Activated T-helper 9 cell treated with anti-CD3 and anti-CD28 coated beads, Interleukin-2, amount 50 U/mL, for 16 hours (primary cell): ENCODE measurements around the gene MYLK.
"Not testable (repeated sequence)": the region's sequence is repeated elsewhere in the genome, so short reads cannot be mapped to it uniquely, and the experiment has no call there.

Source experiments
- DNase-seq: peaks from one replicate; pipeline ENCODE4 v3.0.0-alpha.2; 2020; ENCODE audit warnings: low read depth

Gene MYLK

GRCh38 chr3:123721095-123721689 is 162.9 kb downstream of the MYLK start:
- not testable (repeated sequence) for DNase-seq

- DNase-seq = no peak
These were observed 163.5 kb downstream of the MYLK start for GRCh38 chr3:123720638-123721037.

GRCh38 chr3:123719862-123720453 is 164.2 kb downstream of the MYLK start:
- DNase-seq = no peak

- not testable (repeated sequence) for DNase-seq
These were observed 164.9 kb downstream of the MYLK start for GRCh38 chr3:123719061-123719756.

- no peak for DNase-seq
These were observed 166.0 kb downstream of the MYLK start for GRCh38 chr3:123718108-123718507.

GRCh38 chr3:123717451-123717850 is 166.7 kb downstream of the MYLK start:
- not testable (repeated sequence) for DNase-seq

GRCh38 chr3:123716411-123716810 is 167.7 kb downstream of the MYLK start:
- DNase-seq = no peak

- DNase-seq = no peak
These were observed 170.9 kb downstream of the MYLK start for GRCh38 chr3:123713211-123713610.

GRCh38 chr3:123712077-123712860 is 171.9 kb downstream of the MYLK start:
- DNase-seq = no peak

- DNase-seq = no peak
These were observed 172.8 kb downstream of the MYLK start for GRCh38 chr3:123711356-123711755.

- no peak for DNase-seq
These were observed 175.6 kb downstream of the MYLK start for GRCh38 chr3:123708531-123708930.

GRCh38 chr3:123707641-123708040 is 176.5 kb downstream of the MYLK start:
- not testable (repeated sequence) for DNase-seq

GRCh38 chr3:123706871-123707270 is 177.3 kb downstream of the MYLK start:
- no peak for DNase-seq

- DNase-seq = no peak
These were observed 178.4 kb downstream of the MYLK start for GRCh38 chr3:123705488-123706285.

GRCh38 chr3:123703663-123704062 is 180.5 kb downstream of the MYLK start:
- DNase-seq = not testable (repeated sequence)

GRCh38 chr3:123702720-123703119 is 181.4 kb downstream of the MYLK start:
- DNase-seq = no peak

GRCh38 chr3:123702057-123702456 is 182.1 kb downstream of the MYLK start:
- not testable (repeated sequence) for DNase-seq

- DNase-seq = no peak
These were observed 183.1 kb downstream of the MYLK start for GRCh38 chr3:123700791-123701722.

- DNase-seq = no peak
These were observed 185.3 kb downstream of the MYLK start for GRCh38 chr3:123698813-123699212.

- no peak for DNase-seq
These were observed 187.3 kb downstream of the MYLK start for GRCh38 chr3:123696808-123697207.
